OCI-LY7 (cell line): Measurements from ENCODE around the gene CNOT3.

ENCODE experiments used
- CTCF ChIP-seq: fragments of 200-600 bp; sonication (generic); conservative IDR thresholded peaks from 2 replicates; pipeline ENCODE4 v1.5.1; 2014; ENCODE audit warnings: mild to moderate bottlenecking, antibody characterized with exemption, low read length, moderate library complexity, mixed read lengths
- EZH2phosphoT487 ChIP-seq: fragments of 200-600 bp; sonication (generic); IDR thresholded peaks from 2 replicates; pipeline ENCODE4 v1.6.1; 2018; ENCODE audit warnings: low read depth, borderline replicate concordance, mild to moderate bottlenecking, mixed run types, antibody characterized with exemption, low read length, moderate library complexity, mixed read lengths

DNA sequence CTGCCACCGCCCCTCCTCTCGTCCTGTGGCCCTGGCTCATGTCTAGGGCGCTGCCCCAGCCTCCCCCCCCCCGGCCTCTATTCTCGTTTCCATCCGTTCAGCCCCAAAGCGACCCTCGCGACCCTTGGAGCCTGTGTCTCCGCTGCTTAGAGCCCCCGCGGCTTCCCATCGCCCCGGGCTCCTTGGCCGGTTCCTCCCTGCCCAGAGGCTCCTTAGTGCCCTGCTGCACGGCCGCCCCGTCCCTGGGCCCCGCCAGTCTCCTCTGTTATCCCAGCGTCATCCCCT, 9.2 kb upstream of the CNOT3 start:
- TF ChIP-seq CTCF: no peak
- no peak for TF ChIP-seq EZH2phosphoT487
